ENCODE measurements around the gene CCDC90B. TPM values are rescaled to one million over a fixed set of nuclear protein-coding genes. Genes with fewer than 3 reads are reported as not detected.

Gene CCDC90B, protein sequence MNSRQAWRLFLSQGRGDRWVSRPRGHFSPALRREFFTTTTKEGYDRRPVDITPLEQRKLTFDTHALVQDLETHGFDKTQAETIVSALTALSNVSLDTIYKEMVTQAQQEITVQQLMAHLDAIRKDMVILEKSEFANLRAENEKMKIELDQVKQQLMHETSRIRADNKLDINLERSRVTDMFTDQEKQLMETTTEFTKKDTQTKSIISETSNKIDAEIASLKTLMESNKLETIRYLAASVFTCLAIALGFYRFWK
- total RNA-seq, result 71.9 and 87.0 TPM in 2 replicates

DNA sequence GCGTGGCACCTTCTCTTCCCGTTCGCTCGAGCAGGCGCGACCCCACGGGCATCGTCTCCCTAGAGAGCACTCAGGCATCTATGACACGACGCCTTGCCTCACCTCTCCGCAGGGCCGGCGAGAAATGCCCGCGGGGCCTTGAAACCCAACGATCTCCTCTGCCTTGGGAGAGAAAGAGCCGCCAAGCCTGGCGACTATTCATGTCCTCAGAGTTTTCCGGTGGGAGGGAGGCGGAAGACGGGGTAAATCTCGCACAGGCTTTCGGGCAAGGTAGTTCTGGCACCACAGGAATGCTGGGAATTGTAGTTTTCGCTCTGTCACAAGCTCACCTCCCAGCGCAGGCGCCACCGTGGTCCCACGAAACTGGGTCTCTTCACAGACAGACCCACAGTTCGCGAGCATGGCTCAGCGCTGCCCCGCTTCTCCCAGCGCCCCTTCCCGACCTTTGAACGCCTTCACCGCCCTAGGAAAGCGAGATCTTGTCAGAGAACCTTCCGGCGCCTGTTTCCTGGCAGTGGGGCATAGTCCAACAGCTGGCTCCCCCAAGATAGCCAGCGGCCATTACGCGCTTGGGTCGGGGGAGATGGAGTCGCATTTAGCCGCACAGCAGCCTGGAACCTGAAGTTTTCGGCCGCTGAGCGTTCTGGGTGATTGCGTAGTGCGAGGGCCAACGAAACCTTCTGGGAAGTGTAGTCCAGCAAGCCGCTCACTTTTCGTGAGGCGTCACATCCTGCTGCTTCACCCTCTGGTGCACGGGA lies at the start of gene CCDC90B:
TSS of gene CCDC90B (minus strand) at position 597 of the 758 bp plus-strand sequence. CDS start at position 202, 395 bp downstream.

Small RNA genes within 50 kb of the gene (small RNA-seq; reads per million reads assigned to genes)
- not detected for gene AP000873.5

Other genes with a start within 250 kb of the CCDC90B start
- gene RAB30, start 214.5 kb downstream of the CCDC90B start, total RNA-seq, result 9.4 and 15.7 TPM in 2 replicates
- gene PCF11, start 129.2 kb downstream of the CCDC90B start, total RNA-seq, result 53.7 and 58.8 TPM in 2 replicates
- 4.4 and 6.3 TPM in 2 replicates for gene ANKRD42, start 92.7 kb downstream of the CCDC90B start, total RNA-seq

Measured in thoracic aorta endothelial cell (primary cell).